HCT116 (cell line): ENCODE measurements around the gene KIF14. TPM values are rescaled to one million over a fixed set of nuclear protein-coding genes. Genes with fewer than 3 reads are reported as not detected.
"Not testable (repeated sequence)": the region's sequence is repeated elsewhere in the genome, so short reads cannot be mapped to it uniquely, and the experiment has no call there.

ENCODE experiments used
- ATAC-seq: fragments of 200-7000 bp; cut with Tn5 transposase; 2 replicates; pipeline ENCODE4 v1.9.1; 2020; ENCODE audit warnings: mild to moderate bottlenecking, moderate library complexity
- BruUV-seq: library from RNA; stranded (reverse); fragments of 400-500 nt; replicated peaks from 2 replicates; lab custom pipeline; 2021; lab: Mats Ljungman, UMichigan
- CTCF ChIA-PET: fragments of 300-600 bp; sonication (Branson Sonifier 250); formaldehyde crosslinking; loops from one replicate; lab custom pipeline; 2021; ENCODE audit warnings: antibody characterized with exemption; lab: Charles Lee
- POLR2A ChIA-PET: fragments of 300-600, 350-600 bp; sonication (Branson Sonifier 250); formaldehyde crosslinking; loops from one replicate; lab custom pipeline; 2021; ENCODE audit warnings: antibody characterized with exemption; lab: Charles Lee
- RAD21 ChIA-PET, 2 experiments: fragments of 300-600 bp; sonication (Branson Sonifier 250); formaldehyde crosslinking; loops; one replicate each; lab custom pipeline; 2023; ENCODE audit warnings: low total read pairs in 2 of 2; ENCODE audit not compliant: uncharacterized antibody in 2 of 2, unreplicated experiment in 2 of 2, low non-redundant PET in 1 of 2; lab: Charles Lee
- DNase-seq: peaks from one replicate; pipeline ENCODE4 v3.0.0-alpha.2; 2010; ENCODE audit warnings: low read depth, low spot score
- H2AFZ ChIP-seq: fragments of 200-600 bp; shearing (Covaris generic), sonication (generic); 2 replicates; pipeline ENCODE4 v1.6.1; 2017; ENCODE audit warnings: low read depth, mixed run types, mixed read lengths, antibody characterized with exemption, low read length; ENCODE audit not compliant: poor library complexity, severe bottlenecking
- H3K27ac ChIP-seq: 2 replicates; pipeline ENCODE4 v1.5.1; 2012; ENCODE audit warnings: low read depth, low read length
- H3K27me3 ChIP-seq: fragments of 200-600 bp; sonication (generic); 2 replicates; pipeline ENCODE4 v1.6.1; 2016; ENCODE audit warnings: mixed run types, low read length, mixed read lengths; ENCODE audit not compliant: insufficient read depth
- H3K36me3 ChIP-seq, 2 experiments: fragments of 200-500 bp in 1 of 2; fragments of 200-600 bp in 1 of 2; sonication (Bioruptor generic) in 1 of 2; sonication (generic) in 1 of 2; 2 replicates each; pipeline versions ENCODE4 v1.5.1 to v1.6.1; 2014 to 2016; ENCODE audit warnings: low read length in 2 of 2, inconsistent platforms in 1 of 2, mixed read lengths in 1 of 2, mixed run types in 1 of 2; ENCODE audit not compliant: insufficient read depth in 2 of 2, control insufficient read depth in 1 of 2
- H3K4me1 ChIP-seq, 2 experiments: fragments of 200-600 bp in 1 of 2; sonication (generic) in 1 of 2; 2 replicates each; pipeline versions ENCODE4 v1.5.1 to v1.6.1; 2012 to 2017; ENCODE audit warnings: low read length in 2 of 2, inconsistent platforms in 1 of 2, mild to moderate bottlenecking in 1 of 2, mixed read lengths in 1 of 2, mixed run types in 1 of 2, moderate library complexity in 1 of 2; ENCODE audit not compliant: insufficient read depth in 2 of 2, control insufficient read depth in 1 of 2
- H3K4me2 ChIP-seq: fragments of 200-600 bp; sonication (generic); 2 replicates; pipeline ENCODE4 v1.6.1; 2017; ENCODE audit warnings: mixed run types, low read length, mixed read lengths
- H3K4me3 ChIP-seq, 2 experiments: fragments of 200-600 bp in 1 of 2; sonication (generic) in 1 of 2; replicated peaks in 1 of 2; 2 replicates each; pipeline ENCODE4 v1.5.1; 2011 to 2016; ENCODE audit warnings: low read length in 2 of 2, control low read depth in 1 of 2, low read depth in 1 of 2, mild to moderate bottlenecking in 1 of 2, mixed read lengths in 1 of 2, mixed run types in 1 of 2
- H3K79me2 ChIP-seq: fragments of 200-600 bp; sonication (generic); 2 replicates; pipeline ENCODE4 v1.6.1; 2017; ENCODE audit warnings: mild to moderate bottlenecking, mixed run types, low read length, moderate library complexity, mixed read lengths; ENCODE audit not compliant: insufficient read depth
- H3K9ac ChIP-seq: fragments of 200-600 bp; sonication (generic); 2 replicates; pipeline ENCODE4 v1.6.1; 2016; ENCODE audit warnings: low read length, mixed read lengths
- H3K9me2 ChIP-seq: fragments of 200-600 bp; sonication (generic), shearing (Covaris generic); 2 replicates; pipeline ENCODE4 v1.6.1; 2017; ENCODE audit warnings: mixed run types, mild to moderate bottlenecking, moderate library complexity; ENCODE audit not compliant: insufficient read depth
- H3K9me3 ChIP-seq, 2 experiments: fragments of 200-500 bp in 1 of 2; fragments of 200-600 bp in 1 of 2; sonication (Bioruptor generic) in 1 of 2; sonication (generic) in 1 of 2; 2 replicates each; pipeline ENCODE4 v1.6.1; 2014 to 2017; ENCODE audit warnings: low read length in 2 of 2, mixed read lengths in 2 of 2, inconsistent platforms in 1 of 2, low read depth in 1 of 2, mild to moderate bottlenecking in 1 of 2, mixed run types in 1 of 2, moderate library complexity in 1 of 2; ENCODE audit not compliant: control insufficient read depth in 1 of 2, insufficient read depth in 1 of 2
- H4K20me1 ChIP-seq: fragments of 200-600 bp; sonication (generic), shearing (Covaris generic); 2 replicates; pipeline ENCODE4 v1.6.1; 2017; ENCODE audit warnings: mixed run types, mild to moderate bottlenecking, moderate library complexity; ENCODE audit not compliant: insufficient read depth
- RAD21 ChIP-seq: IDR thresholded peaks from 2 replicates; pipeline ENCODE4 v1.6.1; 2012; ENCODE audit warnings: low read depth, mild to moderate bottlenecking
- TCF7L2 ChIP-seq: IDR thresholded peaks from 2 replicates; pipeline ENCODE4 v1.7.0; 2011; ENCODE audit warnings: borderline replicate concordance, inconsistent platforms; ENCODE audit not compliant: insufficient read depth, insufficient read length; ENCODE audit errors: extremely low read depth
- intact Hi-C: fragments of 100-400 bp; cut with micrococcal nuclease; formaldehyde crosslinking; loops from 2 replicates; pipeline ENCODE4 v1.10.0; 2022
- total RNA-seq: library from RNA; stranded (reverse); gene quantifications from one replicate; pipeline ENCODE4 v1.2.1, GENCODE V29; 2021; ENCODE audit not compliant: unreplicated experiment
- TF ChIP-seq, protein P1 (sequence below), 3 experiments: fragments of 200-600 bp in 1 of 3; sonication (generic) in 1 of 3; IDR thresholded peaks in 2 of 3; conservative IDR thresholded peaks in 1 of 3; 2 replicates each; pipeline ENCODE4 v1.5.1; 2012 to 2017; ENCODE audit warnings: low read depth in 2 of 3, low read length in 2 of 3, antibody characterized with exemption in 1 of 3, borderline replicate concordance in 1 of 3, control low read depth in 1 of 3, mild to moderate bottlenecking in 1 of 3, mixed read lengths in 1 of 3, mixed run types in 1 of 3, moderate library complexity in 1 of 3; ENCODE audit not compliant: insufficient read depth in 1 of 3

The KIF14 gene
- total RNA-seq, 1 experiment from 2014 or later = 21.8 TPM

DNA sequence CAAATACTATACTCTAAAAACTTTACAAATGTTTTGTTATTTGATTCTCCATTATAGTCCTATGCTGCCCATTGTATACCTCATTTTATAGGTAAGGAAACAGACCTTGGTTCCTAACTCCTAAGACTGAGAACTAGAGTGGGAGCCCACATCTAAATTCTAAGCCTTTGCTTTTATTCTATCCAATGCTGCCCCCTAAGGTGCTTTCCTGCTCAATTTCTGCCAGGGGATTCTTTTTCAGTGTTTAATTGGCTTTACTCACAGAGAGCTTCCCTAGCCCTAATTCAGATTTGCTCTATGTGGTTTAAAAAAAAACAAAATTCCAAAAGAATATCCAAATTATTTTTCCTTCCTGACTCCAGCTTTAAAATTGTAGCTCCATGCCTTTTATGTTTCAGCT is 64.5 kb downstream of the KIF14 start:
- Histone ChIP-seq H2AFZ (no peak overlapping the region), H3K9me2 (no peaks in the 10 kb centered on the region), H3K4me3 (no peak overlapping the region), H3K4me1 (peaks cover 0 to under 1% of the 10 kb centered on the region in 2 experiments; a peak in 1 of 4 replicates), H3K4me2 (no peak overlapping the region), H4K20me1 (no peaks in the 10 kb centered on the region), H3K9ac (no peak overlapping the region), H3K27me3 (no peaks in the 10 kb centered on the region), H3K9me3 (no peaks in the 10 kb centered on the region), H3K79me2 (no peaks in the 10 kb centered on the region), H3K36me3 (peaks cover 13% of the 10 kb centered on the region in 2 experiments; a peak in 3 of 4 replicates), H3K27ac (no peak overlapping the region)
- BruUV-seq = no TSS peak
- DNase-seq (no peak), ATAC-seq (no peak; the same call in 1 of the 2 replicates)
- CTCF ChIA-PET = interaction anchor here (0.5 kb wide), 1 partner anchor 442 kb away, joined by 3 read pairs; no protein-coding TSS in a partner anchor
- RAD21 ChIA-PET = no interaction called here
- POLR2A ChIA-PET = no interaction called here
- TF ChIP-seq TCF7L2 (no peak), RAD21 (peak; percentile 34)
- TF ChIP-seq, protein P1, sequence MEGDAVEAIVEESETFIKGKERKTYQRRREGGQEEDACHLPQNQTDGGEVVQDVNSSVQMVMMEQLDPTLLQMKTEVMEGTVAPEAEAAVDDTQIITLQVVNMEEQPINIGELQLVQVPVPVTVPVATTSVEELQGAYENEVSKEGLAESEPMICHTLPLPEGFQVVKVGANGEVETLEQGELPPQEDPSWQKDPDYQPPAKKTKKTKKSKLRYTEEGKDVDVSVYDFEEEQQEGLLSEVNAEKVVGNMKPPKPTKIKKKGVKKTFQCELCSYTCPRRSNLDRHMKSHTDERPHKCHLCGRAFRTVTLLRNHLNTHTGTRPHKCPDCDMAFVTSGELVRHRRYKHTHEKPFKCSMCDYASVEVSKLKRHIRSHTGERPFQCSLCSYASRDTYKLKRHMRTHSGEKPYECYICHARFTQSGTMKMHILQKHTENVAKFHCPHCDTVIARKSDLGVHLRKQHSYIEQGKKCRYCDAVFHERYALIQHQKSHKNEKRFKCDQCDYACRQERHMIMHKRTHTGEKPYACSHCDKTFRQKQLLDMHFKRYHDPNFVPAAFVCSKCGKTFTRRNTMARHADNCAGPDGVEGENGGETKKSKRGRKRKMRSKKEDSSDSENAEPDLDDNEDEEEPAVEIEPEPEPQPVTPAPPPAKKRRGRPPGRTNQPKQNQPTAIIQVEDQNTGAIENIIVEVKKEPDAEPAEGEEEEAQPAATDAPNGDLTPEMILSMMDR (IDR thresholded peaks at IDR 0.05 in 2 of 3, conservative IDR thresholded peaks at IDR 0.05 in 1 of 3; ENCODE audit: borderline replicate concordance in 1 of 3, insufficient read depth in 1 of 3, low read depth in 2 of 3, low read length in 2 of 3) = peak in 1 of 3 experiments; percentile 24; a peak in 1 of 6 replicates
- intact Hi-C loops = loop anchor here (10.0 kb wide), 1 partner anchor 489 kb away; no protein-coding TSS in a partner anchor

DNA sequence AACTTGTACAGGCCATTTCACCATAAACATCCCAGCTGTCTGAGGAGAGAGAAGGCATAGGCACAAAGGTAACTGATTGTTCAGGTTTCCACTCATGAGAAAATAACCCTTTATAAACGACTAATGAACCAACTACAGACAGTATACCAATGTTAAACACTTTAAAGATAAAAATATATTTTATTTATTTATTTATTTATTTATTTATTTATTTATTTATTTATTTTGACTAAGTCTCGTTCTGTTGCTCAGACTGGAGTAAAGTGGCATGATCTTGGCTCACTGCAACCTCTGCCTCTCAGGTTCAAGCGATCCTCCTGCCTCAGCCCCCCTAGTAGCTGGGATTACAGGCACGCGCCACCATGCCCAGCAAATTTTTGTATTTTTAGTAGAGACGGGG is 67.8 kb downstream of the KIF14 start:
- CTCF ChIA-PET, ATAC-seq: not testable (repeated sequence)

More for the DNA sequence above, 67.8 kb downstream of the KIF14 start:
- H3K4me2 ChIP-seq, RAD21 ChIA-PET, H3K36me3 ChIP-seq, H3K9ac ChIP-seq, H4K20me1 ChIP-seq, H3K4me3 ChIP-seq, H3K9me2 ChIP-seq, H3K27ac ChIP-seq, DNase-seq, H2AFZ ChIP-seq, BruUV-seq, H3K79me2 ChIP-seq, POLR2A ChIA-PET, H3K27me3 ChIP-seq, H3K9me3 ChIP-seq: not testable (repeated sequence)
- intact Hi-C loops = loop anchor here (10.0 kb wide), 1 partner anchor 492 kb away; no protein-coding TSS in a partner anchor
- peaks cover 0 to 10% of the 10 kb centered on the region in 2 experiments; a peak in 1 of 4 replicates for H3K4me1 ChIP-seq
